Measurements from ENCODE around the gene GPN3.
"Not testable (repeated sequence)": the region's sequence is repeated elsewhere in the genome, so short reads cannot be mapped to it uniquely, and the experiment has no call there.

GPN3 gene

GRCh38 chr12:110436231-110436630, 31.8 kb downstream of the GPN3 start:
- no peak for DNase-seq

GRCh38 chr12:110431957-110432587, 36.0 kb downstream of the GPN3 start:
- DNase-seq, result no peak

DNA sequence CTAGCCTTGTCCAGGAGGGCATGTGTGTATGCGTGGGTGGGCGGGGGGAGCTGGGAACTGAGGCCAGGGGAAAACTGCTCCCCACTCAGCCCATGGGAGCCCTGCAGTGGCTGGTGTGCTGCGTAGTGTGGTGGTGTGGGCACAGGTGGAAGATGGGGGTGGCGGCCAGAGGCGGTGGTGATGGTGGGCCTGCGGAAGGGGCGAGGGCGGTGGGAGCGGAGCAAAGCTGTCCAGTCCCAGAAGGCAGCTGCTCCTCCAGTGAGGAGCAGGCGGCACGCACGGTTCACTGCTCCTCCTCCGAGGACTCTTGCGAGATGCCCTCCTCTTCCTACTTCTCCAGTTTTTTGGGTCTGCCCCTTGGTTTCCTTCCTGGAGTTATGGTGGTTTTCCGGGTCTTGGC, 38.4 kb downstream of the GPN3 start:
- not testable (repeated sequence) for DNase-seq

- peak in 1 of 3 experiments; percentile 14 for DNase-seq
These were observed 41.7 kb downstream of the GPN3 start for GRCh38 chr12:110426406-110426805.

GRCh38 chr12:110424237-110424636, 43.8 kb downstream of the GPN3 start:
- DNase-seq, result no peak

- no peak for DNase-seq
These were observed 46.4 kb downstream of the GPN3 start for GRCh38 chr12:110421701-110422100.

GRCh38 chr12:110421159-110421661, 46.8 kb downstream of the GPN3 start:
- DNase-seq, result no peak

GRCh38 chr12:110420644-110421043, 47.4 kb downstream of the GPN3 start:
- DNase-seq, result not testable (repeated sequence)

DNA sequence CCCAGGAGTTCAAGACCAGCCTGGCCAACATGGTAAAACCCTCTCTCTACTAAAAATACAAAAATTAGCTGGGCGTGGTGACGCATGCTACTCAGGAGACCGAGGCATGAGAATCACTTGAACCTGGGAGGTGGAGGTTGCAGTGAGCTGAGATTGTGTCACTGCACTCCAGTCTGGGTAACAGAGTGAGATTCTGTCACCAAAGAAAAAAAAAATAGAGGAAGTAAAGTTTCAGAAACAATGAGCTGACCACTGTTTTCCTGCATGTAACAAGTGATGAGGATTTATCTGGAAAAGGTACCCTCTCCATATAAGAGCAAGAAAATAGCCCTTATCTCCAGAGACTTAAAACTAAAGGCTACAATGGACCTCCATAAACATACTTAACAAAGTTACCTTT, 50.9 kb downstream of the GPN3 start:
- not testable (repeated sequence) for DNase-seq

DNA sequence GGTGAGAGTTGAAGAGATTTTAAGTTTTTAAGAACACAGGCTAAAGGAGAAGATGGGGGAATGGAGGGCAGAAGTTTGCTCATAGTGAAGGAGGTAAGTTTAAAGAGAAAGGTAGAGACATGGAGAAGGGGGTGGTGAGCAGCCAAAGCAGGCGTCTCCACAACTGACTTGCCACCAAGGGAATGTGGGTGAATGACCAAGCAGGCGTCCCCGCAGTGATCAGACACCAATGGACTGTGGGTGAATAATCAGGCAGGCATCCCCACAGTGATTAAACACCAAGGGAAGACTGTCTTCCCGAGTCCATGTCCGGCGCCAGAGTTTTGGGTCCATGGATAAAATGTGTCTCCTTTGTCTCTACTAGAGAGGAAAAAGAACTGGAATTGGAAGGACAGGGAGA, 58.0 kb downstream of the GPN3 start:
- DNase-seq, result not testable (repeated sequence)

DNA sequence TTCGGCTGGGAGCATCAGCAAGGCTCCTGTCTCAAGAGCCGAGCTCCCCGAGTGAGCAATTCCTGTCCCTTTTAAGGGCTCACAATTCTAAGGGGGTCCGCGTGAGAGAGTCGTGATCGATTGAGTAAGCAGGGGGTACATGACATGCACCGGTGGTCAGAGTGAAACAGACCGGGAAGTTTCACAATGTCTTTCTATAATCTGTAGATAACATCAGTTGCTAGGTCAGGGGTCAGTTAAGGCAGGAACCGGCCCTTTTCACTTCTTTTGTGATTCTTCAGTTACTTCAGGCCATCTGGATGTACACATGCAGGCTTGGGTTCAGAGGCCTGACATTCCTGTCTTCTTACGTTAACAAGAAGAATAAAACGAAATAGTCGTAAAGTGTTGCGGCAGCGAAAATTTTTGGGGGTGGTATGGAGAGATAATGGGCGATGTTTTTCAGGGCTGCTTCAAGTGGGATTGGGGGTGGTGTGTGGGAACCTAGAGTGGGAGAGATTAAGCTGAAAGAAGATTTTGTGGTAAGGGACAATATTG, 62.9 kb downstream of the GPN3 start:
- DNase-seq, result not testable (repeated sequence)

DNA sequence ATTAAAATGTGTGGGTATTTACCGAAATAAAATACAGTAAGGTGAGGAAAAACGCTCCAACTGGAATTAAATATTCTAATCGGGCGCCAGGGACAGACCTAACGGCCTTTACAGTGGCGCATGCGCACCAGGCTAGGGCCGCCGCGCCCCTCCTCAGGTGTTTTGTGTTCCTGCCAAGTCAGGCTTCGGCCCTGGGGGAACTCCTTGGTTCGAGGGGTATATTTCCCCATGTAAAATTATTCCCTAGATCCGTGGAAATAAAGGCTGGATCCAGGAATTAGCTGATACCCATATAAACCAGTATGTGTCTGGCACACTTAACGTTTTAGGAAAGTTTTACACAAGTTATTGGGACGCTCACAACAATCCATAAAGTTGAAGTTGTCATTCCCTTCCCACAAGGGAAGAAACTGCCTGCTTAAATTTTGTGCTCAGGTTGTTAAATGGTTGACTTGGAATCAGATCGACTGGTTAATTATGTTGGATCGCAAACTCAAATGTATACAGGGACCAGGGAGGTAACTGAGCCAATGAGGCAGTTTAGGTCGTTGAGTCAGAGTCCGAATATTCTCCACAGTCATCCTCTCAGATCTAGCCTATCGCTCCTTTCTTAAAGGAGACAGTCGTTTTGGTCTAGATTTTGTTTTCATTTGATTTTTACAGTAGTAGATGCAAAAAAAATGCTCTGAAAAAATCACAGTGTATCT, 63.9 kb downstream of the GPN3 start:
- DNase-seq, result peak; percentile 83 to 97 (median 94)

DNA sequence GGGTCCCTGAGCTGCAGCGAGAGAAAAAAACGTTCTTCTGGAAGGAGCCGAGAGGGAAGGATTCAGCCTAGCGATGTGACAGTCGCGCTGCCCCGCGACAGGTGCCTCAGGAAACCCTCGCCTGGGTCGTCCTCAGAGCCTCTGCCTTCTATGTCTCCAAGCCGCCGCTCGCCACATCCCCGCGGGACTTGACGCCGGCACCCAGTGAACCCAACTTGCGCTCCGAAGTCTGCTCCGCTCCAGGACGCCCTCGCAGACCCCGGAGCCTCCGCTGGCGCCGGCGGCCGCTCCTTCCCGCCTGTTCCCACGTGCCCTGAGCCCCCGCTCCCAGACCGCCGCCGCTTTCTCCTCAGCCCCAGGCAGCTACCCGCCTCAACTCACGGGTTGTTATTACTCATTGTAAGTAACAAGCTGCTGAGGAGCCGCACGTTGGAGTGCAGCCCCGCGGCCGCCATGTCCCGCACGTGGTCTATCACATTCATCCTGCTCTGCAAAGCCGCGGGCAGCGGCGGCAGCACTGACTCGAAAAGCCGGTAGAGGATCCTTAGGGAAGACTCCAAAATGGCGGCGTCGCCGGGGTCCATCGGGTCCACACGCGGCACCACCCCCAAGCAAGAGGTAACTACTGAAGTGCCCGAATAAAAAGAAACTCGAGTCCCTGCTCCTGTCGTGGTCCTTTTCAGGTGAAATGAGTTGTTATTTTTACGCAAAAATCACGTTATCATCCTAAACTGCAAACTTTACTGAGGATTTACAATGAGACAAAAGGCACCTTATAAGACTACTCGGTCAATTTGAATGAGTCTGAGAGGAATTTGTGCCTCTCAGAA, 64.7 kb downstream of the GPN3 start, which contains the start of gene ANAPC7:
Gene ANAPC7 (minus strand): TSS at position 563 of the 830 bp plus-strand sequence. CDS start 81 bp downstream, at position 482.
- DNase-seq, result peak; percentile 93 to 97 (median 95)
